Motor neuron (in vitro differentiated cells): Measurements from ENCODE around the gene NEXN. TPM values are rescaled to one million over a fixed set of nuclear protein-coding genes. Genes with fewer than 3 reads are reported as not detected.
A peak's percentile ranks its signal among the peaks of the same experiment; 100 is the strongest.
"Not testable (repeated sequence)": the region's sequence is repeated elsewhere in the genome, so short reads cannot be mapped to it uniquely, and the experiment has no call there.

Experiments used
- ATAC-seq, 8 experiments: fragments of 200-7000 bp; cut with Tn5 transposase; replicated peaks in 6 of 8; 2 replicates each; pipeline ENCODE4 v1.8.0; 2021; ENCODE audit warnings: mild to moderate bottlenecking in 8 of 8, moderate library complexity in 8 of 8
- H3K27ac ChIP-seq, 2 donors: fragments of 250-450 bp; sonication (Bioruptor Pico); 2 replicates each; pipeline ENCODE4 v1.9.0; 2021; ENCODE audit warnings: antibody characterized with exemption in 2 of 2, mild to moderate bottlenecking in 2 of 2, moderate library complexity in 1 of 2
- H3K4me1 ChIP-seq, 2 donors: fragments of 250-450 bp; sonication (Bioruptor Pico); replicated peaks in 1 of 2; 2 replicates each; pipeline ENCODE4 v1.6.1; 2021; ENCODE audit warnings: antibody characterized with exemption in 2 of 2, mild to moderate bottlenecking in 2 of 2, moderate library complexity in 1 of 2
- H3K4me3 ChIP-seq, 5 donors: fragments of 250-450 bp; sonication (Bioruptor Pico); 2 replicates each; pipeline ENCODE4 v1.9.0; 2021; ENCODE audit warnings: antibody characterized with exemption in 5 of 5, mild to moderate bottlenecking in 5 of 5, moderate library complexity in 4 of 5
- WGBS, 10 experiments: fragments of 450-650 bp; shearing (Covaris generic); methylation state at CpG; one replicate each; pipeline ENCODE4 v1.0.0; 2022; 5-methylcytosine and 5-hydroxymethylcytosine counted together
- in situ Hi-C, 9 experiments: fragments of 400-800 bp; cut with MboI; loops; one replicate each; pipeline ENCODE4 v1.15.0; 2021; ENCODE audit warnings: low sequenced_read_pairs in 9 of 9, low pct_unique_long_range_greater_than_20kb in 2 of 9; ENCODE audit not compliant: unreplicated experiment in 9 of 9
- total RNA-seq, 8 experiments: library from RNA; unstranded; fragments of 300-600 nt; gene quantifications; 2 replicates each; pipeline versions ENCODE4 v1.2.3 to v1.2.4, GENCODE V29; 2022

Gene NEXN
- total RNA-seq, 8 experiments from 2014 or later: 1.4 to 7.5 (median 3.0) TPM

- Histone ChIP-seq H3K4me3 (peak overlapping the region; percentile 70 to 93 (median 83)), H3K27ac (peak overlapping the region; percentile 98), H3K4me1 (peaks cover 13 to 31% of the 10 kb centered on the region in 2 donors)
- WGBS, 10 experiments: 0 to 7% (median 0%) methylated on average over 2 to 33 of the region's 34 CpGs
- in situ Hi-C loops: loop anchor here in 1 of 9 experiments (25.0 kb wide), 1 partner anchor 134 kb away; no protein-coding TSS in a partner anchor
- ATAC-seq: peak; percentile 29 to 56 (median 42)
Observed at GRCh38 chr1:77978293-77978968, 90.0 kb downstream of the NEXN start.

GRCh38 chr1:77978969-77979876 is 90.8 kb downstream of the NEXN start, which contains the start of gene FUBP1:
Gene FUBP1 (minus strand): TSS chr1:77979072. CDS start chr1:77979004, 68 bp downstream.
- in situ Hi-C loops: loop anchor here in 1 of 9 experiments (25.0 kb wide), 1 partner anchor 133 kb away; no protein-coding TSS in a partner anchor
- 0 to 3% (median 0%) methylated on average over 1 to 37 of the region's 57 CpGs; no CpG with 5 or more reads in 1 of the 10 experiments for WGBS, 10 experiments
- Histone ChIP-seq H3K4me3 (peak within 1 kb of the TSS; percentile 70 to 93 (median 83)), H3K27ac (peak within 1 kb of the TSS; percentile 98), H3K4me1 (peaks cover 16 to 31% of the 10 kb centered on the region in 2 donors)
- peak; percentile 78 to 92 (median 89) for ATAC-seq

- not testable (repeated sequence) for H3K4me3 ChIP-seq, ATAC-seq, H3K27ac ChIP-seq
- peaks cover 5 to 14% of the 10 kb centered on the region in 2 donors for H3K4me1 ChIP-seq
- WGBS, 10 experiments: 0 to 87% (median 55%) methylated on average over 1 to 7 of the region's 8 CpGs; no CpG with 5 or more reads in 1 of the 10 experiments
- in situ Hi-C loops: loop anchor here in 1 of 9 experiments (25.0 kb wide), 1 partner anchor 129 kb away; no protein-coding TSS in a partner anchor
Observed at GRCh38 chr1:77983352-77983996, 95.0 kb downstream of the NEXN start.

- in situ Hi-C loops: loop anchor here in 1 of 9 experiments (25.0 kb wide), 1 partner anchor 128 kb away; no protein-coding TSS in a partner anchor
- H3K4me1 ChIP-seq: peaks cover 5 to 14% of the 10 kb centered on the region in 2 donors
- no peak overlapping the region for H3K27ac ChIP-seq
- no peak for ATAC-seq
- H3K4me3 ChIP-seq: no peak overlapping the region
Observed at GRCh38 chr1:77983997-77984355, 95.6 kb downstream of the NEXN start.

GRCh38 chr1:77984629-77985028 is 96.2 kb downstream of the NEXN start:
- 81 to 100% (median 100%) methylated on average over 2 to 4 of the region's 4 CpGs; no CpG with 5 or more reads in 1 of the 10 experiments for WGBS, 10 experiments
- ATAC-seq: no peak

GRCh38 chr1:77986810-77987209 is 98.4 kb downstream of the NEXN start:
- peaks cover 0 to 5% of the 10 kb centered on the region in 2 donors for H3K4me1 ChIP-seq
- no peak overlapping the region for H3K27ac ChIP-seq
- no peak overlapping the region for H3K4me3 ChIP-seq
- in situ Hi-C loops: loop anchor here in 1 of 9 experiments (25.0 kb wide), 1 partner anchor 125 kb away; no protein-coding TSS in a partner anchor
- no peak for ATAC-seq

More at GRCh38 chr1:77984629-77985028, 96.2 kb downstream of the NEXN start:
- Histone ChIP-seq H3K4me1 (peaks cover 5 to 14% of the 10 kb centered on the region in 2 donors), H3K4me3 (no peak overlapping the region), H3K27ac (no peak overlapping the region)
- in situ Hi-C loops: loop anchor here in 1 of 9 experiments (25.0 kb wide), 1 partner anchor 128 kb away; no protein-coding TSS in a partner anchor

- no peak overlapping the region for H3K4me3 ChIP-seq
- WGBS, 10 experiments: 50 to 100% (median 92%) methylated on average over 1 to 2 of the region's 2 CpGs; no CpG with 5 or more reads in 3 of the 10 experiments
- H3K4me1 ChIP-seq: peaks cover 0 to 5% of the 10 kb centered on the region in 2 donors
- H3K27ac ChIP-seq: no peak overlapping the region
- ATAC-seq: peak in 1 of 8 experiments; percentile 74
- in situ Hi-C loops: loop anchor here in 1 of 9 experiments (25.0 kb wide), 1 partner anchor 124 kb away; no protein-coding TSS in a partner anchor
Observed at GRCh38 chr1:77987919-77988318, 99.5 kb downstream of the NEXN start.

- H3K27ac ChIP-seq: no peak overlapping the region
Observed at GRCh38 chr1:77989744-77990143, 101.3 kb downstream of the NEXN start.

GRCh38 chr1:77990629-77991204 is 102.3 kb downstream of the NEXN start:
- Histone ChIP-seq H3K27ac (no peak overlapping the region), H3K4me3 (no peak overlapping the region), H3K4me1 (no peaks in the 10 kb centered on the region)
- no peak for ATAC-seq
- WGBS, 10 experiments: 80 to 100% (median 100%) methylated on average over 1 to 3 of the region's 3 CpGs; no CpG with 5 or more reads in 1 of the 10 experiments
- in situ Hi-C loops: loop anchor here in 1 of 9 experiments (25.0 kb wide), 1 partner anchor 122 kb away; no protein-coding TSS in a partner anchor

More at GRCh38 chr1:77989744-77990143, 101.3 kb downstream of the NEXN start:
- in situ Hi-C loops: loop anchor here in 1 of 9 experiments (25.0 kb wide), 1 partner anchor 123 kb away; no protein-coding TSS in a partner anchor
- ATAC-seq: no peak
- 75 to 100% (median 85%) methylated on average over 2 of the region's 2 CpGs; no CpG with 5 or more reads in 3 of the 10 experiments for WGBS, 10 experiments
- H3K4me3 ChIP-seq: no peak overlapping the region
- no peaks in the 10 kb centered on the region for H3K4me1 ChIP-seq

GRCh38 chr1:77991638-77992037 is 103.2 kb downstream of the NEXN start:
- no peak for ATAC-seq
- Histone ChIP-seq H3K27ac (no peak overlapping the region), H3K4me1 (no peaks in the 10 kb centered on the region), H3K4me3 (no peak overlapping the region)
- in situ Hi-C loops: loop anchor here in 1 of 9 experiments (25.0 kb wide), 1 partner anchor 121 kb away; no protein-coding TSS in a partner anchor
